NCI-H2196 (cell line): ENCODE data around the gene FUT1.
"Not testable (repeated sequence)": the region's sequence is repeated elsewhere in the genome, so short reads cannot be mapped to it uniquely, and the experiment has no call there.

Experiments used
- DNase-seq: peaks from one replicate; lab custom pipeline; 2025; ENCODE audit not compliant: unreplicated experiment; lab: John Stamatoyannopoulos, UW

Gene FUT1

DNA sequence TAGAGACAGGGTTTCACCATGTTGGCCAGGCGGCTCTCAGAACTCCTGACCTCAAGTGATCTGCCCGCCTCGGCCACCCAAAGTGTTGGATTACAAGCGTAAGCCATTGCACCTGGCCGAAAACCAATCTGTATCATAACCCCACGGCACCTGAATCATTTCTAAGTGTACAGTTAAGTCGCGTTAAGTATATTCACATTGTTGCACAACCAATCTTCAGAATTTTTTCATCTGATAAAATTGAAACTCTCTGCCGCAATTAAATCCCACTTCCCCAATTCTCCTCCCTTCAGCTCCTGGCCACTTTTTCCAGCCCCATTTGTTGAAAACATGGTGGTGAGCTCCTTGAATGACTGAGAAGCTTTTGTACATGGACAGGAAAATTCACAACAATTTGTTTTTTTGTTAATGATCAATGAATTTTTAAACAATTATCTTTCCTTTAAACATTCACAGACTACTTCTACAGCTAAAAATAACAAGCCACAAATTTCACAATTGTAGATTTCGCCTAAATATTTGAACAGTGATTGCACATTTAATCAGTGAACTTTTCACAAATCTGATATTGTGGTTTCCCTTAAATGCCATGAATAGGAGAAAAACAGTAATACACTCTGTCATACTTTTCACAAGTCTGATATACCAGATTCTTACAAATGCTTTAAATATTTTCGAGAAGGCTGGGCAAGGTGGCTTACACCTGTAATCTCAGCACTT is 16.7 kb upstream of the FUT1 start:
- no peak for DNase-seq

- not testable (repeated sequence) for DNase-seq
These were observed 15.8 kb upstream of the FUT1 start for GRCh38 chr19:48768171-48768753.

GRCh38 chr19:48765816-48766215 is 13.4 kb upstream of the FUT1 start:
- not testable (repeated sequence) for DNase-seq

DNA sequence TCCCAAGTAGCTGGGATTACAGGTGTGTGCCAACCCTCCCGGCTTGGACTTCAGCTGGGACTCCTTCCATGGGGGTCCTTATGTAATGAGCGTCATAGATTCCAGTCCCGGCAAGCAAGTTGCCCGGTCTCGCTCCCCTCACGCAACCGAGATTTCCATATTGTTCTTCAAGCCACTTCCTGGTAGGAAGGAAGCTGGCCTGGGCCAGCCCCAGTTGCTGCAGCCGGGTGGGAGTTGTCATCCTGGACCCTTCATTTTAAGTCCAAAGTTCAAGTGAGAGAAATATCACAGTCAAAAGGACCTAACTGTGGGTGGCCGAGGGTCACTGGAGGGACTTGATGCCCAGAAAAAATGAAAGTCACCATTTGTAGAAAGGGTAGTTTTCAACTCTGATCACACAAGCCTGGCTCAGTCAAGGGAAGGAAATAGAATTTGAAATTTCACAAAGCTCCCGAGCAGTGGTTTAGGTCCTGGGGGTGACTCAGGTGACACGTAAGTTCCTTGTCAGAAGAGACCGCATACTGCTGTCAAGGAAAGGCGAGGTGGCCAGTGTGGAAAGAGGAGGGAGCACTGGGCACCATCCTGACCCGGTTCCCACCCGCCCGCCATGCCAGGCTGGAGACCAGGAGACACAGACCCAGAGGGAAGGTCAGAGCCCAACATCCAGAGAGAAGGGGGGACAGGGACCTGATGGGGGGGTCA is 8.2 kb upstream of the FUT1 start:
- no peak for DNase-seq

- DNase-seq, result no peak
These were observed 5.3 kb upstream of the FUT1 start for GRCh38 chr19:48757741-48758144.

GRCh38 chr19:48757089-48757675 is 4.7 kb upstream of the FUT1 start:
- DNase-seq, result no peak

GRCh38 chr19:48756686-48757085 is 4.2 kb upstream of the FUT1 start:
- no peak for DNase-seq

GRCh38 chr19:48756212-48756611 is 3.8 kb upstream of the FUT1 start:
- no peak for DNase-seq

DNA sequence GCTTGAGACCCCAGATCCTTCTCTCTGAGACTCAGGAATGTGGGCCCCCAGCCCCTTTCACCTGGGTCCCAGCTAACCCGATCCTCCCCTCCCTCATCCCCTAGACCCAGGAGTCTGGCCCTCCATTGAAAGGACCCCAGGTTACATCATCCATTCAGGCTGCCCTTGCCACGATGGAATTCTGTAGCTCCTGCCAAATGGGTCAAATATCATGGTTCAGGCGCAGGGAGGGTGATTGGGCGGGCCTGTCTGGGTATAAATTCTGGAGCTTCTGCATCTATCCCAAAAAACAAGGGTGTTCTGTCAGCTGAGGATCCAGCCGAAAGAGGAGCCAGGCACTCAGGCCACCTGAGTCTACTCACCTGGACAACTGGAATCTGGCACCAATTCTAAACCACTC is 3.3 kb upstream of the FUT1 start:
- no peak for DNase-seq

DNA sequence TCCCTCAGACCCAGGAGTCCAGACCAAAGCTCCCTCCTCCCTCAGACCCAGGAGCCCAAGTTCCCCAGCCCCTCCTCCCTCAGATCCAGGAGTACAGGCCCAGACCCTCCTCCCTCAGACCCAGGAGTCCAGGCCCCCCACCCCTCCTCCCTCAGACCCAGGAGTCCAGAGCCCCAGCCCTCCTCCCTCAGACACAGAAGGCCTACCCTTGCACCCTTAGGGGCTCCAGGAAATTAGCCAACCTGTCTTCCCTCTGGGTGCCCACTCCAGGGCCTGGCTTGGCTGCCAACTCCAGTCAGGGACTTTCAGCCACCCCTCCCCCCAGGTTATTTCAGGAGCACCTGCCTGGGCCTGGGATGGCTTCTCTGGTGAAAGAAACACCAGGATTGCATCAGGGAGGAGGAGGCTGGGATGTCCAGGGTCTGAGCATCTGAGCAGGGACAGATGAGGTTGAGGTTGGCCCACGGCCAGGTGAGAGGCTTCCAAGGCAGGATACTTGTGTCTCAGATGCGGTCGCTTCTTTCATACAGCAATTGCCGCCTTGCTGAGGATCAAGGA is 2.7 kb upstream of the FUT1 start, which contains the start of gene FGF21:
Gene FGF21, plus strand, starts transcription at position 441 of the 558 bp plus-strand sequence. CDS start 713 bp downstream, outside the sequence.
- DNase-seq, result peak; percentile 61

DNA sequence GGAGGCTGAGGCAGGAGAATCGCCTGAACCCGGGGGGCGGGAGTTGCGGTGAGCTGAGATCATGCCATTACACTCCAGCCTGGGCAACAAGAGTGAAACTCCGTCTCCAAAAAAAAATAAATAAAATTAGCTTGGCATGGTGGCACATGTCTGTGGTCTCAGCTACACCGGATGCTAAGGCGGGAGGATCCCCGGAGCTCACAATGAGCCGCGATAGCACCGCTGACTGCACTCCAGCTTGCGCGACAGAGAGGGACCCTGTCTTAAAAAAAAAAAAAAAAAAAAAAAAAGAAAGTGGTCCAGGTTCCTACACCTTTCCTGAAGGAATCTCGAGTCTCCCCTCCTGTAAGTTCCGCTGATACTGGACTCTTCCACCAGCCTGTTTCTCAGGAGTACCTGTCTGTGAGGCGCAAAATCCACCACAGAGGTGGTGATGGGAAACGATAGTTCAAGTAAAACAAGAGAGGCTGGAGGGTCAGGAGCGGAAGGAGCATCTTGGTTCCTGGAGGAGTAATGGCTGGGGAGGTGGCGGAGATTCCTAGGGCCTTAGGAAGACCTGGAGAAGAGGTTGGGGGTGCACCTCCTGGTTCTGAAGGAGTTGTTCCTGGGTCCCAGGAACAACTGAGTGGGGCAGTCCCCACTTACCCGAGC is 471 bp downstream of the FUT1 start:
- no peak for DNase-seq

- DNase-seq, result no peak
These were observed 1.5 kb downstream of the FUT1 start for GRCh38 chr19:48750771-48751504.

DNA sequence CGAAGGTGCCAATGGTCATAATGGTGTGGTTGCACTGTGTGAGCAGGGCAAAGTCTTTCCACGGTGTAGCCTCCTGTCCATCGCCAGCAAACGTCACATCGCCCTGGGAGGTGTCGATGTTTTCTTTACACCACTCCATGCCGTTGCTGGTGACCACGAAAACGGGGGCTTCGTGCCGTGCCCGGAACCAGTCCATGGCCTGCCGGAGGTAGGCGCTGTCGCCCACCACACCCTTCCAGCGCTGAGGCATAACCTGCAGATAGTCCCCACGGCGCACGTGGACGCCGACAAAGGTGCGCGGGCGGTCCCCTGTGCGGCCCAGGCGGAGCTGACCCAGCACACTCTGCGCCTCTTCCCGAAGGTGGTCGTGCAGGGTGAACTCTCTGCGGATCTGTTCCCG is 2.1 kb downstream of the FUT1 start:
- no peak for DNase-seq

DNA sequence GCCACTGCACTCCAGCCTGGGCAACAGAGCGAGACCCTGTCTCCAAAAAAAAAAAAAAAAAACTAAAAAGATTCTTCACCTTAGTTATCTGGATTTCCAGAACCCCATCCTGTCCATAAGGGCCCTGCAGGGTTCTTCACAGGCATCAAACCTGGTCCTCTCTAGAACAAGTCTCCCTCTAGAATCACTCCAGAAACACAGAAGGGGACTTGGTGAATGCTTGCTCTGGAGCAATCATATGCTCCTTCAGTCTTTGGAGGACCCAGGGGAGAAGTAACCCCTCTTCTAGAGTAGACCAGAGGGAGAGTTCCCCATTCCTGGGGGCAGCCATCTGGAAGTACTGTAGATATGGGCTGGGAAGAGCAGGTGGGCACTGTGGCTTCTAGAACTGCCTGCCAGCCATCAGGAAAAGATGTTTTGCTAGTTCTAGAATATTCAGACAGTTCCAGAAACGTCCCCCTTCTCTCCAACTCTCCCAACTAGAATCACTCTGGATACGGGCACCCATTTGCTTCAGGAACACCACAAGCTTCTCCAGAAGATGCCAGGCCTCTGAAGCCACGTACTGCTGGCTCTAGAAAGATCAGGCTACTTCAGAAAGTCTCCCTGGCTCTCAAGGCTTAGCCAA is 2.8 kb downstream of the FUT1 start:
- no peak for DNase-seq

DNA sequence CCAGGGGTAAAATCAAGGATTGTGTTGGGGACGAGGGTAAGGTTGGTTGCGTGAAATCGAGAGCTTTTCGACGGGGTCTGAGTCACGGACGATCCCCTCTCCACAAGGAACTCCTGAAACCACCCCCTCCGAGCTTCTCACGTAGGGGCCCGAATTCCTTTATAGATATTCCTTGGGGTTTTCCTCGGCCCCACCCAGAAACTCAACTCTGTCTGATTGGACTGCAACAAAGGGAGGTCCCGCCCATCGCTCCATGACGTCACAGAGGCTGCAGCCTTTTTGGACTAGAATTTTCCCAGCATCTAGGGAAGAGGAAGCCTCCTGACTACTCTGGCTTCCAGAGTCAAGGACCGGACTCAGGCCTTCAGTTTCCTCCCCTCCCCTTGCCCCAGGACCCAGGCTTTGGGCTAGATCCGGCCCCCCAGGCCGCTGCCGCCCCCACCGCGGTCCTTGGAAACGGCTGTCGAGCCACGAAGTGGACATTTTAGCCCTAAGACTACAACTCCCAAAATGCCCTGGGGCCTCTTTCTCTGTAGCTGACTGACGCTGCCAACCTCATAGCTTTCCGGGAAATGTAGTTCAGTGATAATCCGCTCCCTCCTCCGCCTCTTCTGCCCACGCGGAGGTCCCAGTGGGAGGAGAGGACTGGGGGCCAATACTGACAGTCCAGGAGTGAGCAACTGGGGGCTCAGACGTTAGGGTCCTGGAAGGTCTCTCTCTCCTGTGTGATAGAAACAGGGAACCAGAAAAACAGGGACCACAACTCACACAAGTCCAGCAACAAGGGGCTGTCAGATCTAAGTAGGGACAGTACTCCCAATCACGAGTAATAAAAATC is 5.5 kb downstream of the FUT1 start, which contains the start of gene IZUMO1:
Gene IZUMO1, minus strand, starts transcription at position 172 of the 838 bp plus-strand sequence. CDS start 1,050 bp downstream, outside the sequence.
- DNase-seq, result no peak

DNA sequence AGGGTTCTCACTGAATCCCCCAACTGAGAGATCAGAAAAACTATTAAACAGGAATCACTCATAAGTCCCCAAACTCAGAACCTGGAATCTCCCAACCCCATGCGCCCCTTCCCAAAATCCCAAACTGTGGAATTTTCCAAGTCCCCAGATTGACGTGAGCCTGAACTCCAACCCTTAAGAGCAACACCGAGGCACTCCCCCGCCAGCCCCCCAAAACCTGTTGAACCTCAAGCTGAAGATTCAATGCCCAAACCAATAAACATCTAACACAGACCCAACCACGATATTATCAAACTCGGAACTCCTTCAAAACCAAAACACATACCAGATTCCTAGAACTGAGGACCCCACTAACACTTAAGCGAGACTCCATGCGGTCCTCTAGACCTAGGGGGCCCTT is 6.3 kb downstream of the FUT1 start:
- no peak for DNase-seq

- peak; percentile 80 for DNase-seq
These were observed 7.0 kb downstream of the FUT1 start for GRCh38 chr19:48745208-48745995.

DNA sequence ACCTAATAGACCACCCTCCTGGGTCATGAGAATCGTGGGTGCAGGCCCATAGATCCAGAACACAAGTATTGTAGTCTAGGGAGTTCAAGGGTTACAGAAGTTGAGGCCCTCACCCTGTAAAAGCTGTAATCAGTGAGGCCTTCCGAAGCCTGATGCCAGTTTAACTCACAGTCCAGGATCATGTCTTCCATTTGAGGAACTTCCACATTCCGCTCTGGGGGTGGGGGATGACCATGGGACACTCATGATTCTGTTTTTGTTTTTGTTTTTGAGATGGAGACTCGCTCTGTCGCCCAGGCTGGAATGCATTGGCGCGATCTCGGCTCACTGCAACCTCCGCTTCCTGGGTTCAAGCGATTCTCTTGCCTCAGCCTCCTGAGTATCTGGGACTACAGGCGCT is 10.3 kb downstream of the FUT1 start:
- no peak for DNase-seq
